Omental fat pad (tissue), 4 donors: ENCODE data around the gene ALKBH6. TPM values are rescaled to one million over a fixed set of nuclear protein-coding genes. Genes with fewer than 3 reads are reported as not detected.

Experiments used
- ATAC-seq: fragments of 150-250 bp; one replicate; pipeline ENCODE4 v1.9.1; 2016; ENCODE audit warnings: mild to moderate bottlenecking, moderate library complexity; ENCODE audit not compliant: low FRiP score
- DNase-seq: peaks from one replicate; pipeline ENCODE4 v3.0.0-alpha.2; 2019; ENCODE audit warnings: low spot score
- total RNA-seq, 4 donors: library from RNA; depleted of rRNA; stranded (reverse); fragments of >200 nt; gene quantifications; one replicate each; pipeline ENCODE4 v1.1.0, GENCODE V29; 2016
- TF ChIP-seq, protein P1 (sequence below), 3 donors: fragments of 450-650 bp; IDR thresholded peaks; one replicate each; pipeline ENCODE4 v1.5.1; 2016 to 2017; ENCODE audit warnings: antibody characterized with exemption in 3 of 3, mild to moderate bottlenecking in 3 of 3, moderate library complexity in 2 of 3

The ALKBH6 gene
- total RNA-seq, 4 donors from 2014 or later: 13.6 to 21.8 (median 16.1) TPM

DNA sequence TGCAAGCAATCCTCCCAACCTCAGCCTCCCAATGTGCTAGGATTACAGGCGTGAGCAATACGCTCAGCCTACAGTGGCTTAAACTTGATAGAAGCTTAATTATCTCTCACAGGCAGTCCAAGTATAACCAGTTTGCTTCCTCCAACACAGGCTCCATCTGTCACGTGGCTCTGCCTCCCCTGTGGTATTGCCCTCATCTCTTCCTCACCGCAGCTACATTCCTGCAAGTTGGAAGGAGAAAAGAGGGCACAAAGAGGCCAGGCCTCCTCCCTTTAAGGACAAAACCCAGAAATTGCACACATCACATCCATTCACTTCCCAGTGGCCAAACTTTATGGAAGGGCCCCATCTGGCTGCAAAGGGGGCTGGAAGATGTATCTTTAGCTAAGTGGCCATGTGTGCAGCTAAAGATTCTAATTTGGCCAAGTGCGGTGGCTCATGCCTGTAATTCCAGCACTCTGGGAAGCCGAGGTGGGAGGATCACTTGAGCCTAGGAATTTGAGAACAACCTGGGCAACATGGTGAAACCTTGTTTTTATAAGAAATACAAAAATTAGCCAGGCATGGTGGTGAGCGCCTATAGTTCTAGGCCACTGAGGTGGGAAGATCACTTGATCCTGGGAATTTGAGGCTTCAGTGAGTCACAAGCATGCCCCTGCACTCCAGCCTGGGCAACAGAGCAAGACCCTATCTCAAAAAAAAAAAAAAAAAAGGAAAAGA, 22.1 kb downstream of the ALKBH6 start:
- no peak for ATAC-seq
- TF ChIP-seq, protein P1, sequence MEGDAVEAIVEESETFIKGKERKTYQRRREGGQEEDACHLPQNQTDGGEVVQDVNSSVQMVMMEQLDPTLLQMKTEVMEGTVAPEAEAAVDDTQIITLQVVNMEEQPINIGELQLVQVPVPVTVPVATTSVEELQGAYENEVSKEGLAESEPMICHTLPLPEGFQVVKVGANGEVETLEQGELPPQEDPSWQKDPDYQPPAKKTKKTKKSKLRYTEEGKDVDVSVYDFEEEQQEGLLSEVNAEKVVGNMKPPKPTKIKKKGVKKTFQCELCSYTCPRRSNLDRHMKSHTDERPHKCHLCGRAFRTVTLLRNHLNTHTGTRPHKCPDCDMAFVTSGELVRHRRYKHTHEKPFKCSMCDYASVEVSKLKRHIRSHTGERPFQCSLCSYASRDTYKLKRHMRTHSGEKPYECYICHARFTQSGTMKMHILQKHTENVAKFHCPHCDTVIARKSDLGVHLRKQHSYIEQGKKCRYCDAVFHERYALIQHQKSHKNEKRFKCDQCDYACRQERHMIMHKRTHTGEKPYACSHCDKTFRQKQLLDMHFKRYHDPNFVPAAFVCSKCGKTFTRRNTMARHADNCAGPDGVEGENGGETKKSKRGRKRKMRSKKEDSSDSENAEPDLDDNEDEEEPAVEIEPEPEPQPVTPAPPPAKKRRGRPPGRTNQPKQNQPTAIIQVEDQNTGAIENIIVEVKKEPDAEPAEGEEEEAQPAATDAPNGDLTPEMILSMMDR (IDR thresholded peaks at IDR 0.05): no peak
- DNase-seq: no peak

DNA sequence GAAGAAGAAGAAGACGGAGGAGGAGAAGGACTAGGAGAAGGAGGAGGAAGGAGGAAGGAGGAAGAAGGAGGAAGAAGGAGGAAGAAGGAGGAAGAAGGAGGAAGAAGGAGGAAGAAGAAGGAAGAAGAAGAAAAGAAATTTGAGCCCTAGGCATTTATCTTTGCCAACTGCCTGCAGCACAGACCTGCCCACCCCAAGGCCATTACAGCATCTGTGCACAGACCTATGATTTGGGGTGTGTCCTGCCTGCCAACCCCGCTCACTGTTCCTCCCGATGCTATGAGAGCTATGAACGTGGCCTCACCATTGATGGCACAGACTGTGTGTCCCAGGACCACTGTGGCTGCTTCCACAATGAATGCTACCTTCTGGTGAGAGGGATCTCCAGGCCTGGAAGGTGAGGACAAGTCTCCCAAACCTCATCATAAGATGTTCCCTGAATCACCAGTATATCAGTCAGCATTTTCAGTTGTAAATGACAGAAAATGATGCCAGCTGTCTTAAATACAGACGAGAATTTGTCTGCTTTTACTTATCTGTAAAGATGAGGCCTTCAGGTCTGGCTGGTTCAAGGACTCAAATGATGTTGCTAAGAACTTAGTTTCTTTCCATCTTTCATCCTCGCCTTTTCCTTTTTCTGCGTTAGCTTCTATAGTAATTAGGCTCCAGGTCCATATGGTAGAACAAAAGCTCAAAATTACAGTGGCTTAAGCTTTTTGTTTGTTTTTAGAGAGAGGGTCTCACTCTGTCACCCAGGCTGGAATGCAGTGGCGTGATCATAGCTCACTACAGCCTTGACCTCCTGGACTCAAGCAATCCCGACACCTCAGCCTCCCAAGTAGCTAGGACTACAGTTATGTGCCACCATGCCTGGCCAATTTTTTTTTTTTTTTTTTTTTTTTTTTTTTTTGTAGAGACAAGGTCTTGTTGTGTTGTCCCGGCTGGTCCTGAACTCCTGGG, 23.0 kb downstream of the ALKBH6 start:
- TF ChIP-seq, protein P1 (IDR thresholded peaks at IDR 0.05): no peak
- no peak for ATAC-seq
- DNase-seq: no peak

DNA sequence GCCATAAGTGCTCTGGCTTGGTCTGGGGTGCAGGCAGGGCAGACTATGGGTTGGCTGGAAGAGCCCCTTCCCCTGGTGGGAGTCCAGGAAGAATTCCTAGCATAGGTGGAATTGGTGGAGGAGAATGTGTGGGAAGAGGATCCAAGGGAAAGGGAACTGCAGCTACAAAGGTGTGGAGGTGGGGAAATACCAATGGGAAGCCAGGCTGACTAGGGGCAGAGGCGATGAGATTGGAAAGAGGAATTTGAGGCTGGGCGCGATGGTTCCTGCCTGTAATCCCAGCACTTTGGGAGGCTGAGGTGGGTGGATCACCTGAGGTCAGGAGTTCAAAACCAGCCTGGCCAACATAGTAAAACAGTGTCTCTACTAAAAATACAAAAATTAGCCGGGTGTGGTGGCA, 23.9 kb downstream of the ALKBH6 start:
- DNase-seq (no peak), ATAC-seq (no peak)
- TF ChIP-seq, protein P1 (IDR thresholded peaks at IDR 0.05): no peak

DNA sequence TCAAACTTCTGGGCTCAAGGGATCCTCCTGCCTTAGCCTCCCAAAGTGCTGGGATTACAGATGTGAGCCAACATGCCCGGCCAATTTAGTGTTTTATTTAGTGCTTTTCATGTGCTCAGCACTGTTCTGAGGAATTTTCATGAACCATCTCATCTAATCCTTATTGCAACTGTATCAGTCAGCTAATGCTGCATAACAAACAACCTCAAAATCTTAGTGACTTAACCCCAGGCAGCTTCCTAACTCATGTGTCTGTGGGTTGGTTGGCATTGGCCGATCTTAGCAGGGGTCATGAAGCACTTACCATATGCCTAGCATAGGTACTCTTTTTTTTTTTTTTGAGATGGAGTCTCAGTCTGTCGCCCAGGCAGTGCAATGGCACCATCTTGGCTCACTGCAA, 25.2 kb downstream of the ALKBH6 start:
- no peak for ATAC-seq
- TF ChIP-seq, protein P1 (IDR thresholded peaks at IDR 0.05): no peak
- no peak for DNase-seq

DNA sequence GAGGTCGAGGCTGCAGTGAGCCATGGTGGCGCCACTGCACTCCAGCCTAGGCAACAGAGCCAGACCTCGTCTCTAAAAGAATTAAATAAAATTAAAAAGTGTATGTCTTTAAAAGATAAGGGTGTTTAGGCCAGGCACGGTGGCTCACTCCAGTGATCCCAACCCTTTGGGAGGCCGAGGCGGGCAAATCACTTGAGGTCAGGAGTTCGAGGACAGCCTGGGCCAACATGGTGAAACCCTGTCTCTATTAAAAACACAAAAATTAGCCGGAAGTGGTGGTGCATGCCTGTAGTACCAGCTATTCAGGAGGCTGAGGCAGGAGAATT, 26.5 kb downstream of the ALKBH6 start:
- ATAC-seq: no peak
- DNase-seq: no peak
- TF ChIP-seq, protein P1 (IDR thresholded peaks at IDR 0.05): no peak

DNA sequence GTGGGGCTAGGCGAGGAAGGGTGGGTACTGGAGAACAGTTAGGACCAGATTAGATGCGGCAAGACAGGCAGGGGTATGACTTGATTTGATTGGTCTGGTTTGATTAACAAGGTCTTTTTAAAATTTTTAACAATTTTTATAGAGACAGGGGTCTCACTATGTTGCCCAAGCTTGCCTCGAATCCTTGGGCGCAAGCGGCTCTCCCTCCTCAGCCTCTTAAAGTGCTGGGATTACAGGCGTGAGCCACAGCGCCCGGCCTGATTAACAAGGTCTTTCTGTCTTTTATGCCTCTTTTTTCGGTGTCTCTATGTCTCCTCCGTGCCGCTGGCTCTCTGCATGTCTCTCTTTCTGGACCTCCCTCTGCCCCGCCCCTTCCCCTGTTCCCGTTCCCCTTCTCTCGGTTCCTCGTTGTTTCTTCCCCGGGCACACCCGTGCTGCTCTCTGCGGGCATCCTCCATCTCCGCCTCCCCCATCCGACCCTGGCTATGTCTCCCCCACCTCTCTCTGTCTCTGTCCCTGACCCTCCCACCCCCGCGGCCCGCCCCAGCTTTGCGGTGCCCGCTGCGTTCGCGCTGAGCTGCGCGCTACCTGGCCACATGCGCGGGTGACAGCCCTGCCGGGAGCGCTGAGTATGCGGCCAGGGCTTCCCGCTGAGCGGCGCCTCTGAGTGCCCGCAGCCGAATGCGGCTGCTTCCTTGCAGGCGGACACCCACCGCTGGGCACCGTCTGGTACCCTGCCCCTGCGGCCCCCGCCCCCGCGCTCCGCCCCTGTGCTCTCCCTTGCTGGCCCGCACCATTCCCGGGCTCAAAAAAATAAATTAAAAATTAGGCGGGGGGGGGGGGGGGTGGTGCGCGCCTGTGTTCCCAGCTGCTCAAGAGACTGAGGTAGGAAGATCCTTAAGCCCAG, 27.1 kb downstream of the ALKBH6 start:
- no peak for DNase-seq
- no peak for ATAC-seq
- TF ChIP-seq, protein P1 (IDR thresholded peaks at IDR 0.05): no peak
